HG02840 (cell line): ENCODE measurements around the gene S100A8.

ENCODE experiments used
- ATAC-seq: cut with Tn5 transposase; IDR thresholded peaks from one replicate; pipeline ENCODE4 v1.9.1; 2021; ENCODE audit warnings: mild to moderate bottlenecking, moderate library complexity, moderate number of reproducible peaks; ENCODE audit not compliant: unreplicated experiment, low FRiP score

The S100A8 gene

DNA sequence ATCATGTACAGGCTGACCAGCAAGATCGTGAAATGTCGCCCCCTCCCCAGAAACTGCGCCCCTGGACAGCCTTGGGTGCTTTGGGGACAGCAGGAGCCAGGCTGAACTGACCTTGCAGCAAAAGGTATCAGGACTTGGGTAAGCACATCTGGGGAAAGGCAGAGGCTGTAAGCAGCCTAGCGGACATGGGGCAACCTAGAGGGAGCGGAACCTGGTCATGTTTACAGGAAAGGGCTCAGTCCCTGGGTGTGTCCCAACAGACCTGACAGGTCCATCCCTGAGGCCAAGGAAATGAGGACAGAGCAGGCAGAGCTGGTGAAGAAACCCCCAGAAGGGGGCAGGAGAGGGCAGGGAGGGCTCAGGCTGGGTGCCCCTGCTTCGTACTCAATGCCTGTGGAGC, 3.1 kb upstream of the S100A8 start:
- ATAC-seq: no peak

DNA sequence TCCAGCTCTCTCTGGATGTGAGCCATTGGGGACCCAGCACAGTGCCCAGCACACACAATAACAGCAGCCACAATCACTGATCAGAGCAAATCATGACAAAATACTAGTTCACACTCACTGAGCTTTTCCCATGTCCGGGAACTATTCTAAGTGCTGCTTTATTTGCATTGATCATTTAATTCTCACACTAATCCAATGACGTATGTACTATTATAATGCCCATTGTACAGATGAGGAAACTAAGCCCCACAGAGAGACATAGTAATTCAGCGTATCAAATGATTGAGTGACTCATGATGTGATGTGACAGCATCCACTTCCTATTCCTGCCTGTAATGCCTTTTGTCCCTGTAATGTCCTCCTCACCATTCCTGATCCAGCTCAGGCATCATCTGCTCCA, 1.9 kb upstream of the S100A8 start:
- ATAC-seq: no peak

DNA sequence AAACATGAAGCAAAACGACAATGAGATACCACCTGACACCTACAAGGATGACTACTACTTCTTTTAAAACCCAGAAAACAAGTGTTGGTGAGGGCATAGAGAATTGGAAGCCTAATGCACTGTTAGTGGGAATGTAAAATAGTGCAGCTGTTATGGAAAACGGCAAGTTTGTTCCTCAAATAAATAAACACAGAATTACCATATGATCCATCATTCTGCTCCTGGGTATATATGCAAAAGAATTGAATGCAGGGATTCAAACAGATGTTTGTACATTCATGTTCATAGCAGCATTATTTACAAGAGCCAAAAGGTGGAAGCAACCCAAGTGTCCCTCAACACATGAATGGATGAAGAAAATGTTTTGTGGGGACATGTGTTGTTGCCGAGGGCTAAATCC, 1.4 kb upstream of the S100A8 start:
- no peak for ATAC-seq

DNA sequence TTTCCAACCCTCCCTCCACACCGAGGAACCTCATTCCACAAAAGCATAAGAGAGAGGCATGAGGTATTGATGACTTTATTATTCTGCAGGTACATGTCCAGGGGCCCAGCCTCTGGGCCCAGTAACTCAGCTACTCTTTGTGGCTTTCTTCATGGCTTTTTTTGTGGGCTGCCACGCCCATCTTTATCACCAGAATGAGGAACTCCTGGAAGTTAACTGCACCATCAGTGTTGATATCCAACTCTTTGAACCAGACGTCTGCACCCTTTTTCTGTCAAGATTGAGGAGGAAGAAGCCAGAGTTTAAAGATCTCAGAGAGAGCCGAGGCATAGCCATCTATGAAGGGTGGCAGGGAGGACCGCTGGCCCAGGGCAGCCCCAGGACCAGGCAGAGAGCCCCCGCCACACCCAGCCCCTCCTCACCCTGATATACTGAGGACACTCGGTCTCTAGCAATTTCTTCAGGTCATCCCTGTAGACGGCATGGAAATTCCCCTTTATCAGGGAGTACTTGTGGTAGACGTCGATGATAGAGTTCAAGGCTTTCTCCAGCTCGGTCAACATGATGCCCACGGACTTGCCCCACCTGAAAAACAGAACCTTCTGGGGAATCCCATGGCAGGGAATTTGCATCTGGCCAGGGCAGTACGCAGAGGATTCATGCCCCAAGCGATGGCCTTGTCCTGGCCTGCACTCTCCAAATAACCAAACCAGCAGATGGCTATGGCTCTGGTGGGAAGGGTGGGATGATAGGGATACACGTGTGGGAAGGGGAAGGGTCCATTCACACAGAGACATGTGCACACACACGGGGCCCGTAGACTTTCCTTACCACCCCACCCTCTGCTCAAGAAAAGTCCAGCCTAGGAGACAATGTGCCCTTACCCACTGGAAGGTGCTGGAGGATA, 647 bp downstream of the S100A8 start:
- ATAC-seq: no peak

DNA sequence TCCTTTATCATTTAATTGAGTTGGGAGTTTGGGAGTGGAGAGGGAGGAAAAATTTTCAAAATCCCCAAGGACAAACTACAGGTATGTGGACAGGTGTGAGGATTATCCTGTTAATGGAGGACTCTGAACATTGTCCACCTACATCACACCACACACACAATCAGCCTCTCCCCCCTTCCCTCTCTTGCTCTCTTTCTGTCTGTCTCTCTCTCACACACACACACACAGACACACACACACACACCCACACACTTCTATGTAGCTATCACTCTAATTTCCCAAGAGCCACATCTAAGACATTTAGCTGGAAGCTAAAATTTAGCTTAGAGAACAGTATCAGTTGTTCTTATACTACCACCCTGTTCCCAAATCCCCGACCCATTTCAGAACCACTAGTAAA, 1.5 kb downstream of the S100A8 start:
- ATAC-seq: no peak

DNA sequence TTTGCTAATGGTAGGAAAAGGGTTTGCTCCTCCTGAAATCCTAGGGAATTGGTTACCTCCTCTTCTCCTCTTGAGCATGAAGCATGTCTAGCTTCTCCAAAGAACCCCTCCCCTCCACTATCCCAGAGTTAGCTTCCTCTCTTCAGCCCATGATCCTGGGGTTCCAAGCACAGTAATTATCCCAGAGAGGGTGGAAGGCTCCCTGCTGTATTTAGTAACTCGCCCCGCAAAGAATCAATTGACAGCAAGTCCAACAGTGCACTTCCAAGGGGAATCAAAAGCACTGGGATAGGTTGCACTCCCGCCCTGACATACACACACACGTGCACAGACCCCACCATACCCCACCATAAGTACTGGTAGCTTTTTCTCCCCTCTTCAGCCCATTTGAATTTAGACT, 3.1 kb downstream of the S100A8 start:
- no peak for ATAC-seq

DNA sequence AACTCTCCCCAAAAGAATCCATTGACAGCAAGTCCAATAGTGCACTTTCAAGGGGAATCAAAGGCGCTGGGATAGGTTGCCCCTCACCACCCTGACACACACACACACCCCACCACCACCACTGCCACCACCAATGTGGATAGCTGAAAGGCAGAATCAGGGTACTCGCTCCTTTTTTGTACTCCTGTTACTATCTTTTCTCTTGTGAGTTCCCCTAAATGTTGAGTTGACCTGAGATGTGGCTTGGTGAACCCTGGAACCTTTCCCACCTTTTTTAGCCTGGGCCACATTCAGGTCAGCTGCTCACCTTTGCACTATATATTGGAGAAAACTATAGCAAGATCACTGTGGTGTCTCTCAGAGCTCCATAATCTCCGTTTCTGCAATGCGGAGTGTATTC, 3.9 kb downstream of the S100A8 start:
- ATAC-seq: no peak

DNA sequence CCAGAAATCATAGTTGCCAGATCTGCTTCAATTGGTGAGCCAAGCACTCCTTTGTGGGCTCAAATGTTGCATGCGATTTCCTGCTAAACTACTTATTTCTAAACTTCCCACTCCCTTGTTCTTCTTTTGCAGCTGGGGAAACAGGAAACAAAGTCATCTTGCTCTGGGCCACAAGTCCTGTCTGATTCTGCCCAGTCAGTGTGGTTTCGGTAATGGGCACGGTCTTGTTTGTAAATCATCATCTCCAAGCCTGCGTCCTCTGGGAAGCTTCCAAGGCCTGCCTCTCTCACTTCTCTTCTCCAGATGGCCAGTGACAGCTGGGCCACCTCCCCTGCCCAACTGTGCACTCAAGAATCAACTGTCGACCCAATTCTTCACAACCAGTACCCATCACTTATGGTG, 4.4 kb downstream of the S100A8 start:
- ATAC-seq: no peak

DNA sequence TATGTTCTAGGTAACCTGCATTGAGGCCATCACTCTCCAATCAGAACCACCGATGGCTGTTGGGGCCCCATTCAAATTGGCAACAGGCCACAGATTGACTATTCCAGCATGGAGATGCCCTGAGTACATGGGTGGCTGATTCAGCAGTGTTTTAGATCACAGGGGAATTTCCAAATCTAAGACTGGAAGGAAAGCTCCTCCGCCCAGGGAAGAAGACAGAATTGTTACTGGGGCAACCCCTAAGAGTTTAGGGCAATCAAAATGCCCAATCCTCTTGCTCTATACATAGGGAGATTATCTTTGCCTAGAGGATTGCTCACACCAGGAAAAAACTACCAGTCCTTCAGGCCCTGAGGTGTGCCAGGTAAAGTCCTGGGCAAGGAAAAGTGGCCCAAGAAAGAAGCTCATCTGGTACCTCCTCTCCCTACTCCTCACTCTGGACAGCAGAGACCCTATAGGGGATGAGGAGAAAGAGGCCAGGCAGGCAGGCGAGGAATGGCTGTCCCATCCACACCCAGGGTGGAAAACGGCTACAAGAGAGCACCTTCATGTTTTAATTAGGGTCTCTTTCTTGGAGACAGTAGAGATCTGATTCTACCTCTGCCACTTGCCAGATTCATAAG, 5.8 kb downstream of the S100A8 start:
- ATAC-seq: no peak

DNA sequence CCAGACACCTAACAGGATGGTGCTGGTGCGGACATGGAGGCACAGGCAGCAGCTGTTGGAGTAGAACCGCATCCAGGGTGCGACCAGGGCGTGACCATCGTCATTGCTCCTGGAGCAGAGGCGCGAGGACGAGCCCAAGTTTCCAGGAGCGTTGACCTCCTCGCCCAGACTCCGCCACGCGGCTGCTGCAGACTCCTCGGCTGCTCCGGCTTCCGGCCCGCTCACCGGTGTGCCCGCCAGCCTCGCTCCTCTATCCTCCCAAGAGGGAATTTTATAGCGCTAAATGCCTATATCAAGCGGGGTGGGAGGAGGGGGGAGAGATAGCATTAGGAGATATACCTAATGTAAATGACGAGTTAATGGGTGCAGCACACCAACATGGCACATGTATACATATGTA, 10.2 kb downstream of the S100A8 start:
- ATAC-seq: no peak

DNA sequence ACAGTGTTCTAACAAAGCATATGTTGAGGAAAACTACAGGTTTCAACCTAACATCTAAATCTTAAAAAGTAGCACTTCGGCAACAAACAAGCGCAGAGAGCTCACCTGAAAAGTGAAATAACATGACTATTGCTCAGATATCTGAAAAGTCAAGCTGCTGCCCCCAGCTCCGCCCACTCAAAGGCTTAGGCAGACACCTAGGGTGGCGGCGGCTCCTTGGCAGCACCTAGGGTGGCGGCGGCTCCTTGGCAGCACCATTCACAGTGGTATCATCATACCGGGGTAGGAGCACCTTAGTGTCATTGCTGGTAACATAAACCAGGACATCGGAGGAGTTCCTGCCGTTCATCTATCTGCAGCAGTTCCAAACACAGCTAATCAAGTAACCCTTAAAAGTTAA, 11.3 kb downstream of the S100A8 start:
- ATAC-seq: no peak

DNA sequence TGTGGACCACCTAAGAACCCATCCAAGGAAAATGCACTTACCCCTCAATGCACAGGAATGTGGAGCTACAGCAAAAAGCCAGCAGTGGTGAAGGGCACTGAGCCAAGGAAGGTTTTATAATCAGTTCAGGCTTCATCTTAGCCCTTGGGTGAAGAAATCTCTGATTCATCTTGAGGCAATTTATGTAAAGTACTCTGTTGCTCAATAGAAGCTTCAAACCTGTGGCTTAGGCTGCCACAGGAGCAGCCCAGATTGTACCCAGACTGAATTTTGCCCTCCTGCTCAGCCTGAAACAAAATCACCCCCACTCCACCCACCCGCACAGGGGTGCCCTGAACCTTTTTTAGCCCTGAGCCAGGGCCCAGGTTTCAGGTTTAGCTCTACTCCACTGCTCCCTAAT, 15.4 kb downstream of the S100A8 start, which contains the start of gene S100A12:
S100A12 (minus strand) TSS at position 111 of the 400 bp plus-strand sequence. CDS start 1,029 bp downstream, outside the sequence.
- no peak for ATAC-seq

DNA sequence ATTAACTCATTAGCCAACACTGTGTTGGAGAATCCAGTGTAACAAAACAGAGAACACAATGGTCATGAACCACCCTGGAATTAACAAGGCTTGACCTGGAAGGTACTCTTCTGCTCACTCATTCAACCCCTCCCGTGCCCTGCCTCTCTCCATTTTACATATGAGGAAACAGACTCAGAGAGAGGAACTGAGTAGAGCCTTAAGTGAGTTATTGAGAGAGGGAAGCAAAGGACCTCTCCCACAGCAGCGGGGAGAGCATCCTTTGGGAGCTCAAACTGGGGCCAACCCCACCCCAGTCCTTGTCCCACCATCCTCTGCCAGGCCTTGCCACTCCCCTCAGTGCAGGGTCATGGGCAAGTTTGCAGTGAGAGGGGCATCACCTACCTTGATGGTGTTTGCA, 16.8 kb downstream of the S100A8 start:
- ATAC-seq: no peak

DNA sequence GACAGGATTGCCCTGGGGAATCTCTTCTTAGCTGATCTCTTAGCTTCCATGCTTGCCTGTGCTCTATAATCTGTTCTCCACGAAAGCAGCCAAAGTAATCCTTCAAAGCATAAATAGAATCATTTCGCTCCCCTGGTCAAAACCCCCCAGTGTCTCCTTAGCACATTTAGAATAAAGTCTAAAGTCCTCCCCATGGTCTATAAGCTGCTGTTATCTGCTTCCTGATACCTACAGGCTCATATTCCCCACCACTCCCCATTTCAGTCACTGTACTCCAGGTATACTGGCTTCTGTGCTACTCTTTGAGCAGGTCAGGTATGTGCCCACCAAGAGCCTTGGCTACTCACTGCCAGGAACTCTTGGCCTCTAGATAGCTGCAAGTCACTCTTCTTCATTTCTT, 18.3 kb downstream of the S100A8 start:
- ATAC-seq: no peak

DNA sequence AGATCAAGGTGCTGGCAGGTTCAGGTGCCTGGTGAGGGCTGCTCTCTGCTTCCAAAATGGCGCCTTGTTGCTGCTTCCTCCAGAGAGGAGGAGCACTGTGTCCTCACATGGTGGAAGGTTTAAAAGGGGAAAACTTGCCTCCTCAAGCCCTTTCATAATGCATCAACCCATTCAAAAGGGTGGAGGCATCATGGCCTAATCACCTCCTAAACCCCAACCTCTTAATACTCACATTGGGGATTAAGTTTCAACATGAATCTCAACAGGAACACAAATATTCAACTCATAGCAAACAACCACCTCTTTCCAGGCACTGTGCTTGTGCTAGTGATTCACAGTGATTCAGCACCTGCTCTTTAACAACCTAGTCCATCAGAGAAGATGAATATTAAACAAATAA, 19.6 kb downstream of the S100A8 start:
- no peak for ATAC-seq

DNA sequence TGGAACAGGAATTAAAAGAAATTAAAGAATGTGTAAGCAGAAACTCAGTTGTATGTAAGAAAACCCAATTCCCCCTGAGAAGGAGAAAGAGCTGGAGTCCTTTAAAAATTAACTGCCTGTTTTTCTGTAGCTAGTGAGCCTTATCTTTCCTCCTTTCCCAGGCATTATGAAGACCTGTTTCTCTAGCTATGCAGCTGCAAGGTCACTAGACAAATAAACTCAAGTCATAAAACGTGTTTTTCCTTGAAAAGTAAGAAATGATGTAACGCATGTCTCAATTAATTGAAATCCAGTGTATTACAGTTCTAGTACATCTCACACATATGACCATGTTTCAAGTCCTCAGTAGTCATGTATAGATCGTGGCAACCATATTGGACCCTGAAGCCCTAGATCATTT, 20.7 kb downstream of the S100A8 start:
- ATAC-seq: no peak

DNA sequence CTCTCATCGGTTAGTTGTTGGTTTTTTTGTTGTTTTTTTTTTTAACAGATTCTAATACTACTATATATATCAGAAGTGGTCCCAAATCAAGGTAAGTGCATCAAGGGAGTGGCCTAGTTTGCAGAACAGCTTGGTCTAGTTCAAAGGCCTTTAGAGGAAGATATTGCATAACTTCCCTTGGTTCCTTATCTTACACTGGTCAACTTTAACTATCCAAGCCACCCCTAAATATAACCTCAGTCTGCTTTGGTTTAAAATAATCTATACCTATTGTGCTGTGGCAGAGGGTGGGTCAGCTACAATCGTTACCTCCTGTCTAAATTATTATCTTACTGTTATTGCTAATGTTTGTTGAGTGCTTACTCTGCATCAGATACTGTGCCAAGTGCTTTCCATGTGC, 22.4 kb downstream of the S100A8 start:
- ATAC-seq: no peak

DNA sequence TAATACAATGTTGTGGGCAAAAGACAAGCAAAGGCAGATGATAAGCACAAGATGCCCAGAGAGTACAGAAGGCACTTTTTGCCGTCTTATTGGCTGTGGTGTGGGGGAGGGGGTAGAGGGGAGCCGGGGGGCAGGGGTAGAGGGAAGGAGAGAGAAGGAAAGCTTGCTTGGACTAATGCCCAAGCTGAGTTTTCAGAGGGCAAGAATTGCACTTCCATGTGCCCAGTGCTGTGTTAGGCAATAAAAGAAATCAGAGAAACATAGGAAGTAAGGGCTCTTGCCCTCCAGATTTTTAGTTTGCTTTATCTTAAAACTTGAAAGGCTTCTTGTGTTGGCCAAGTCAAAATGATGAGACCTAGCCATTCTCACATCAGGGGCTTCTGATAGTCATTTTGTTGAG, 23.8 kb downstream of the S100A8 start:
- ATAC-seq: no peak

DNA sequence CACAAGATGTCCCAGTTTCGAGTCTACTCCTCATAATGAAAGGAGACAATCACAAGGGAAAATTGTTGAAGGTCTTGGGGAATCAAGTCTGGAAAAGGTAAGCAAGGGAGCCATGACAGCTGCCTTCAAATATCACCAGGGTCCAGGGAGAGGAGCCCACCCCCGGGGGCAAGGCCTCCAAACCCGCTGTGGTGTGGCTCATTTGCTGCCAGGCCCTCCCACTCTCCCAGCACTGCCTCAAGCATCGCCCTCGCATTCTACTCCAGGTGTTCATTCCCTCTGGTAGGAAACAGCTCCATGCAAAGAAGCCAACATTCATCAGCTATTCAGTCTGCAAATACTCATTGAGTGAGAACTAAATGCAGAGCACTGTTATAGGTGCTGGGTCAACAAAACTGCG, 24.6 kb downstream of the S100A8 start:
- no peak for ATAC-seq

DNA sequence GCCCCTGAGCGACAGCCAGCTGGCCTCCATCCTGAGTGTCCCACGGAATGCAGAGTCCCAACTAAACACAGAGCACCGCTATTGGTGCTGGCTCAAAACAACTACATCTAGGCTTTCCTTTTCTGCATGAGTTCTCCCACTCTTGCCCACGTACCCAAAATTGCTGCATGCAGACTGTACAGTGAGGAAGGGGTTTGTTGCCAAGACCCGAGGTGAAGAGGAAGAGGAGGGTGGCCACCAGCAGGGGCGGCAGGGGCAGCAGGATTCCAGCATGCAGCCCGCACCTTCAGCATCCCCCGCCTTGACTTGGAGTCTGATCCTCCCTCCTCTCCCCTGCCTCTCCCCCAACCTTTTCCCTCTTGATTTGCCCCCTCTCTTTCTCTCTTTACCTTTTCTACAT, 25.2 kb downstream of the S100A8 start:
- no peak for ATAC-seq

DNA sequence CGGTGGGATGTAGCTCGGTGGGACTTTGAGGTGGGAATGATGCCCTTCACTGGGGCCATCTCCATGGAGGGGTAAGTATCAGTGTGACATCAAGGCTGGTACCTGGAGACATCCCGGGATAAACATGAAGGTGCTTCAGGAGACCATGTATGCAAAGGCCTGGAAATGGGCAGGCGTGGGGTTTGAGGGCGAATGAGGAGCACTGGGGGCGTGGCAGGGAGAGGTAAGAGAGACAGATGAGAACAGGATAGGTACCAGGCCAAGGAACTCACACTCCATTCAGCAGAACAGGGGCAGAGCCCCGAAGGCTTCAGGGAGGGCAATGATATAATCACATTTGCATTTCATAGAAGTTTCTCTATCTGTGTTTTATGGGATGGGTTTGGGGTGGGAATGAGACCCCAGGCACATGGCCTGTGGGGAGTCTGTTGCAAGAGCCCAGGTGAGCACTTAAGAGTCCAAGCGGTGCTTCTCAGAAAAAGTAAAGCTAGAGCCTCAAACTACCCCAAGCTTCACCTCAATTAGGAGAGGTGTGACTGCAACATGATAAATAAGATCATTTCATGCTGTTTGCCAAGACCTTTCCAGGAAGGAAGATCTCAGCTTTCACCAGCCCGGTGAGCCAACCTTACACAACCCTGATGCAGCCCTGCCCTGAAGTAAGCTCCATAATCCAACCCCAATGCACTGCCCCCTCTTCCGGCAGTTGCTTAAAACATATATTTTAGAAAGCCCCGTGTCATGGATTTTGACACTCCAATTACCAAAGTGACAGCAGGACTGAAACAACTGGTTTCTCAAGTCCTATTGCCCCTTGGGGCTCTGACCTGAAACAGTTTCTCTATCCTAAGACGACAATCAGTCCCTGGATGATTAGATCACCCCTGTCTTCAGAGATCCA, 25.9 kb downstream of the S100A8 start:
- no peak for ATAC-seq
